ENCODE measurements around the gene DTD1.

Gene DTD1, protein sequence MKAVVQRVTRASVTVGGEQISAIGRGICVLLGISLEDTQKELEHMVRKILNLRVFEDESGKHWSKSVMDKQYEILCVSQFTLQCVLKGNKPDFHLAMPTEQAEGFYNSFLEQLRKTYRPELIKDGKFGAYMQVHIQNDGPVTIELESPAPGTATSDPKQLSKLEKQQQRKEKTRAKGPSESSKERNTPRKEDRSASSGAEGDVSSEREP

GRCh38 chr20:18587665-18588573 is at the start of gene DTD1:
Gene DTD1, plus strand, starts transcription at chr20:18588054. Its CDS starts 19 bp downstream, at chr20:18588073.
- peak; percentile 66 to 67 for DNase-seq (ENCODE audit: low read depth in 2 of 2)

DNA sequence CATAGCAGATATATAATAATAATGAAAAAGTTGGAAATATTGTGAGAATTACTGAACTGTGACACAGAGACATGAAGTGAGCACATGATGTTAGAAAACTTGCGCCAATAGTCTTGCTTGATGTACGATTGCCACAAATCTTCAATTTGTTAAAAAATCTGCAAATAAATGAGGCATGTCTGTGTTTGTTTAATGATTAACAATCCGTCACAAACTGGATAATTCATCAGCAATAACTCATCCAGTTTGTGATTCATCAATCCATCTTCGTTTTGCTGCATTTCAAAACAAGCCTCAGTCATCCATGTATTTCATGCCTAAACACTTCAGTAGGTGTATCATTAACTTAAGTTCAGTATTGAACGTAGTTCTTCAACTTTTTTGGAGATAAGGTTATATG is 46.1 kb upstream of the DTD1 start:
- DNase-seq (ENCODE audit: low read depth in 2 of 2), result no peak

- no peak for DNase-seq (ENCODE audit: low read depth in 2 of 2)
These were observed 44.6 kb upstream of the DTD1 start for GRCh38 chr20:18543216-18543615.

GRCh38 chr20:18543932-18544331 is 43.9 kb upstream of the DTD1 start:
- DNase-seq (ENCODE audit: low read depth in 2 of 2), result no peak

DNA sequence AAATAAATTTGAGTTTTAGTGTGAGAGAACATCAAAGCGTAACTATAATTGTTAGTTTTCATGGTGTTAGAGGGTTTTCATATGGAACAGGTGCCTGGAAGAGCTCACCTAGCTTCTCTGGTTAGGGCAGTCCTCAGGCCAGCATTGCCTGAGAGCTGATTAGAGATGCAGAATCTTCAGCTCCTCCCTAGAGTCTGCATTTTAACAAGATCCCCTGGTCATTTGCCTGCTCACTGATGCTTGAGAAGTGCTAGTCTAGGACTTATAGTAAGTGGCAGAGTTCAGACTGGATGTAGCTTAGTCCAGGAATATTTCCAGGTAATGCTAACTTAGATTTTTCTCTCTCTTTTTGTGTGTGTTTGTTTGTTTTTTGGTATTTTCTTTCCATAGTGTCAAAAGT is 42.3 kb upstream of the DTD1 start:
- no peak for DNase-seq (ENCODE audit: low read depth in 2 of 2)

DNA sequence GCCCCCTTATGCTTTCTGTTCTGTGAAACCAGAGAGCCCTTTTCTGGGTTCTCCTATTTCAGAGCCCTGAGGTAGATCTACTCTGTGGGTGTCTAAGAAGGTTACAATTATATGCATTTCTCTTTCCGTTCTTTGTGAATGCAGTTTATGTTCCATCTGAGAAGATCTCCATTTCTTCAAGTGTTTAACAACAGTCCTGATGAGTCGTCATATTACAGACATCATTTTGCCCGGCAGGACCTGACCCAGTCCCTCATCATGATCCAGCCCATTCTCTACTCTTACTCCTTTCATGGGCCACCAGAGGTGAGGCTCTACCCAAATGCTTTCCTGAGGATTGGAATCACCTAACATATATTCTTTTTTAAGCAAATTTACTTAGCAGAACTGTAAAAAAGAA is 39.4 kb upstream of the DTD1 start:
- DNase-seq (ENCODE audit: low read depth in 2 of 2), result no peak

- DNase-seq (ENCODE audit: low read depth in 2 of 2), result no peak
These were observed 34.1 kb upstream of the DTD1 start for GRCh38 chr20:18553746-18554145.

- DNase-seq (ENCODE audit: low read depth in 2 of 2), result peak; percentile 87 to 91
These were observed 20.7 kb upstream of the DTD1 start, which contains the start of gene SMIM26 for GRCh38 chr20:18566892-18567738. Gene SMIM26, plus strand, starts transcription at chr20:18567432. Its CDS starts 47 bp downstream, at chr20:18567479.

GRCh38 chr20:18567739-18568091 is 20.1 kb upstream of the DTD1 start:
- DNase-seq (ENCODE audit: low read depth in 2 of 2), result no peak

DNA sequence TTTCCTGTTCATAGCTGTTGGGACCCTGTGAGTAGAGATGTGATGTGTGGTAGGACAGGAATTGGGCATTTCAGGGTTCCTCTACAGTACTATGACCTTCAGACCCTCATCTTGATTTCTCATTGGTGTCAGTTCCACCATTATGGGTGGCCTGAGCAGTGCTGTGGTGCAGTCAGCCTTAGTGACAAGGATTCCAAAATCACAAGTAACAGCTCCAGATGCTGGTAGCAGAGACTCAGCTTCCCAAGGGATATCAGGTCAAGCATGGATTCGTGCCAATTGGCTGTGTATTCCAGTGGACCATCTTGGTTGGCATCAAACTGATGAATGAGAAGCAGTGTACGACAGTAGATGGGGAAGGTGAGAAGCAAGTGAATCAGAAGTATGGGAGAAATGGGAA is 16.8 kb upstream of the DTD1 start:
- no peak for DNase-seq (ENCODE audit: low read depth in 2 of 2)

GRCh38 chr20:18571578-18571977 is 16.3 kb upstream of the DTD1 start:
- DNase-seq (ENCODE audit: low read depth in 2 of 2), result no peak

DNA sequence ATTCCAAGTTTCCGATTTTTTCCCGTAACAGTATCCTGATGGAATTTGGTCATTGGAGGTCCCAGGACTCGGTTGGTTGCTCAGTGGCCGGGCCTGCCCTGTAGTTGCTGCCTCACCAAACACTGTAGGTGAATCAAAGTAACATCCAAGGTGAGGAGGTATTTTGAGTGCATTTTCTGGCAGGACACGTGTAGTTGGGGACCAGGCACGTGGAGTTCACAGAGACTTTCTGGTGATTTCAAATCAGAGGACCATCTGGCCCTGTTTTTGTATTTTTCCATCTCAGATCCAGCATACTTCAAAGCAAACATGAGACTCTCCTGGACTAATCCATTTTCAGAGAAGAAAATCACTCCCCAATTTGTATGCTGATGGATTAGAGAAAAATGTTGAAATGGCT is 9.9 kb upstream of the DTD1 start:
- DNase-seq (ENCODE audit: low read depth in 2 of 2), result no peak

DNA sequence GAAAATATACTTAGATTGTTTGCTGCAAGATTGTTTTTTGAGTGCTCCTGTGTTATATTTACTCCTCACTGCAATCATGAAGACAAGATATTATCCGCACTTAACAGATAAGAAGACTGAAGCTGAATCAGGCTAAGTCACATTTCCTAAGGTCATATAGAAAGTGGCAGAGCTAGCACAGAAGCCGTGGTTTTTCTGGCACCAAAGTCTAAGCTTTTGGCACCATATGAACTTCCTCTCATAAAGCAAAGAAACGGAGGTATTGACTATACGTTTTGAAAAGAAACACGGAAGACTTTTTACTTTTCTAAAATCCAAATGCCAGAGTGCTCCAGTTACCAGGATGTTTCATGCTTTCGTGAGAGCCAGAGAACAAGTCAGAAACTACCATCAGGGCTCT is 9.3 kb upstream of the DTD1 start:
- DNase-seq (ENCODE audit: low read depth in 2 of 2), result no peak

GRCh38 chr20:18580012-18580411 is 7.8 kb upstream of the DTD1 start:
- DNase-seq (ENCODE audit: low read depth in 2 of 2), result no peak

DNA sequence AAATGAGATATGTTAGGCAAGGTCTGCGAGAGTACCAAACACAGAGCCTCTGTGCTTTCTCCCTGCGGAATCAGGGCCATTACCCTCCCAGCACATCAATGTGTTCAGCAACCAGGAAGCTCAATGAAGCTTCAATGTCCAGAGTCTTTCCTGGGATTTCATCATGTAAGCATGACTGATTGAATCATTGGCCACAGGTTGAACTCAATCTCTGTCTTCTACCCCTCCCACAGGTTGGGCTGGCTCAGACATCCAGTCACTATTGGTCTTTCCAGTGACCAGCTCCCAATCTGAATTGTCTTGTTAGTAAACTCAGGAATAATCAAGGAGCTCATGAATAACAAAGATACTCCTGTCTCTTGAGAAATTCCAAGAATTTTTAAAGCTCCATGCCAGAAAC is 2.7 kb upstream of the DTD1 start:
- DNase-seq (ENCODE audit: low read depth in 2 of 2), result no peak

GRCh38 chr20:18588574-18588933 is 700 bp downstream of the DTD1 start:
- DNase-seq (ENCODE audit: low read depth in 2 of 2), result no peak

DNA sequence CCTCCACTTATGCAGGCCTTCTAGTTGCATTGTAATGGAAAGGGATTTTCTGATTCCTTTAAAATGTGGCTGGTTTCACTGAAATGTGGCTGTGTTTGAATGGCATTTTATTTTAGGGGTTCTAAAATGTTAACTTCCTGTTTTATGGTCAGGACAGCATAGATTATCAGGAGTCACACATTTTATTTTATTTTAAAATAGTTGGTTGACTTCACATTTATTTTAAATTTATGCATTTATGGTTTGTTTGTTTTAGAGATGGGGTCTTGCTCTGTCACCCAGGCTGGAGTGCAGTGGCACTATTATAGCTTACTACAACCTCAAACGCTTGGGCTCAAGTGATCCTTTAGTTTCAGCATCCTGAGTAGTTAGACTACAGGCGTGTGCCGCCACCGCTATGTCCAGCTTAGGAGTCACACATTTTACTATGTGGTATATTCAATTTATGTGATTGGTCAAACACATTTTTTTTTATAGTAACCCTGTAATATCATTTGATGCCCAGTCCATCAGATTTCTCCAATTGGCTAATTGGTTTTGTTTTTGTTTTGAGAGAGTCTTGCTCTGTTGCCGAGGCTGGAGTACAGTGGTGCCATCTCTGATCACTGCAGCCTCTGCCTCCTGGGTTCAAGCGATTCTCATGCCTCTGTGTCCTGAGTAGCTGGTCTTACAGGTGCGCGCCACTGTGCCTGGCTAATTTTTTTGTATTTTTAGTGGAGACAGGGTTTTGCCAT is 2.3 kb downstream of the DTD1 start:
- DNase-seq (ENCODE audit: low read depth in 2 of 2), result no peak

- DNase-seq (ENCODE audit: low read depth in 2 of 2), result no peak
These were observed 8.4 kb downstream of the DTD1 start for GRCh38 chr20:18596270-18596669.

- DNase-seq (ENCODE audit: low read depth in 2 of 2), result no peak
These were observed 21.9 kb downstream of the DTD1 start for GRCh38 chr20:18609741-18610140.

- no peak for DNase-seq (ENCODE audit: low read depth in 2 of 2)
These were observed 23.6 kb downstream of the DTD1 start for GRCh38 chr20:18611492-18611891.

GRCh38 chr20:18613553-18613952 is 25.7 kb downstream of the DTD1 start:
- DNase-seq (ENCODE audit: low read depth in 2 of 2), result no peak

DNA sequence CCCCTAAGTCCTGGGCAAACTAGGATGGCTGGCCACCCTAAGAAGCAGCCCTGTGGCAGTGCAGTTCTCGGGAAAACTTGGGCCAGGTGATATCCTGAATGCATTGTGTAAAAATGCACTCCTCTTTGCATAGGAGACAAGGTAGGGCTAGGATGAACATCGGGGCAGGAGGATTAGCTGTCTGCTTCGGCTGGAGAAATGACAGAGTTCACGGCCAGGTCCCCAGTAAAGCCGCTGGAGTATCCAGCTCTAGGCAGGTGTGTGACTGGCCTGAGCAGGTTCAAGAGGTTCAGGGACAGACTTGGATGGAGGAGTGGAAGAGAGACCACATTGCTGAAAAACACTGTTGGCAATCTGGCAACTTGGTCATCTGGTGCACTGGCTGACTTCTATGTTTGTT is 26.4 kb downstream of the DTD1 start:
- DNase-seq (ENCODE audit: low read depth in 2 of 2), result no peak
